NCI-H2107 treated with DMSO at 0.1 percent for 48 hours (cell line): ENCODE measurements around the gene XRRA1.
"Not testable (repeated sequence)": the region's sequence is repeated elsewhere in the genome, so short reads cannot be mapped to it uniquely, and the experiment has no call there.

Source experiments
- DNase-seq: peaks from one replicate; lab custom pipeline; 2025; ENCODE audit not compliant: unreplicated experiment; lab: John Stamatoyannopoulos, UW

Gene XRRA1

DNA sequence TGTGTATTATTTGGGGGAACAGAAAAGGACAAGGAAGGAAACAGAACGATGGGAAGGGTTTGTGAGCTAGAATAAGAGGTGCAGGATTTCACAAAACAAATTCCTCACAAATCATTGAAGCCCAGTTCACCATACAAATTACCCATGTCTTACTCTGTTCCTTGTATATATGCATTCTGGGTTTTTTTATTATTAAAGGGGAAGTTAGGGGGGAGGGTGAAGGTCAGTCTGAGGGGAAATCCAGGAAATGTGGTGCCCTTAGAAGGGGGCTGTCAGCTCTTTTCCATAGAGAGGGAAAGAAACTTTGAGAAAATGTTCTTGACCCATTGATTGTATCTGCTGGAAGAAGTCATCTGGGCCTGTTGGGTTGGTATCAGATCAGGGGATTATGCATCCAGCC lies 109.4 kb downstream of the XRRA1 start:
- no peak for DNase-seq

- DNase-seq, result no peak
These were observed 110.7 kb downstream of the XRRA1 start for GRCh38 chr11:74838188-74838587.

- no peak for DNase-seq
These were observed 111.7 kb downstream of the XRRA1 start for GRCh38 chr11:74837191-74837590.

GRCh38 chr11:74826901-74827300 lies 122.0 kb downstream of the XRRA1 start:
- DNase-seq, result no peak

GRCh38 chr11:74825596-74825995 lies 123.3 kb downstream of the XRRA1 start:
- DNase-seq, result not testable (repeated sequence)

GRCh38 chr11:74824285-74824982 lies 124.5 kb downstream of the XRRA1 start:
- no peak for DNase-seq

DNA sequence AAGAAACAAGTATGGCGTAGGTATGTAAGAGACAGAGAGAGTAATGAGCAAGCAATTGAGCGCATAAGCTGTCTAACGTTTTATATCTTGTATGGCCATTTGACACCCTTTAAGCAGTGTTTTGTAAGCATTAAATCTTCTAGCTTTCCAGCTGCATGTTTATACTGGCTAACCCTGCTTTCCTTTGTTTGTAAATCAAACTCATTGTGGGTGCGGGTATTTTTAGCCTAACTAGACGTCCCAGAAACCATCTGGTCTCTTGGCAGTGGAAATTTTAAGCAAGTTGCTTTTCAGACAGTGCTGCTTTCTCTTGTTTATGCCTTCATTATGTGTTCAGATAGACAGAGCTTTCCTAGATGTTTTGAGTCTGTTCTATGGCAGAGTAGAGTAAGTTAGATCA lies 126.7 kb downstream of the XRRA1 start:
- peak; percentile 90 for DNase-seq

- DNase-seq, result no peak
These were observed 128.1 kb downstream of the XRRA1 start for GRCh38 chr11:74820763-74821162.

GRCh38 chr11:74819400-74819799 lies 129.5 kb downstream of the XRRA1 start:
- no peak for DNase-seq

- no peak for DNase-seq
These were observed 130.5 kb downstream of the XRRA1 start for GRCh38 chr11:74818283-74818946.

DNA sequence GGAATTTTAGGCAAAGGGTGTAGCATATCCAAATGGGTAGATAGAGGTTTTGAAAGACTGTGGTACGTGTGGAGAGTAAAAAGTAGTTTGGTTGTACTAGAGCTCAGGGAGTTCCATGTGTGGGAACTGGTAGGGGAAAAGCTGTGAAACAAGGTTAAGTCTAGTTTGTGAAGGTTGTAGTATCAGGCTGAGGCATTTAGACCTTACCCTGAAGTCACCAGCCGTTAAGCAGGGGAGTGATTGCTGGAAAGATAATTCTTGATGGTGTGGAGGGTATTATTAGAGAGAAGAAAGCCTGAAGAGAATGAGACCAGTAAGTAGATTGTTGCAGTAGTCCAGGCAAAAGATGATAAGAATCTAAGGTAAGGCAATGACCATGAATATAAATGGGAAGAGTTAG lies 132.2 kb downstream of the XRRA1 start:
- no peak for DNase-seq

DNA sequence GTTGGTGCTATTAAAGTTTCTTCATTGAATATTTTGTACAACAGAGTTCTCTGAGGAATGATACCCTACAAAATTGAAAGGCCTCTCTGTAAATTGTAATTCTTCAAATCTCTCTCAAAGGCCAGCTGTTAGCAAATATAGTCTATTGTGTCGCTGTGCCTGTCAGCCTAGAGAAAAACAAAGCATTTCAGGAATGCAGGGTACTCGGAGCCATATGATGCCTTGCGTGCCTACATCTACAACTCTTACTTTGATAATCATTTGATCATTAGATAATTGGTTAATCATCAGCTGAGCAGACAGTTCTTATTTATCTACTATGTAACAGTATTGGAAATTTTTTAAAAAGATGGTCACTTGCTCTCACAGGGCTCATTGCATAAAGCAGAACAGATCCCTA lies 132.9 kb downstream of the XRRA1 start:
- DNase-seq, result no peak

- DNase-seq, result no peak
These were observed 139.1 kb downstream of the XRRA1 start for GRCh38 chr11:74809801-74810200.

- no peak for DNase-seq
These were observed 142.6 kb downstream of the XRRA1 start for GRCh38 chr11:74806267-74806666.

DNA sequence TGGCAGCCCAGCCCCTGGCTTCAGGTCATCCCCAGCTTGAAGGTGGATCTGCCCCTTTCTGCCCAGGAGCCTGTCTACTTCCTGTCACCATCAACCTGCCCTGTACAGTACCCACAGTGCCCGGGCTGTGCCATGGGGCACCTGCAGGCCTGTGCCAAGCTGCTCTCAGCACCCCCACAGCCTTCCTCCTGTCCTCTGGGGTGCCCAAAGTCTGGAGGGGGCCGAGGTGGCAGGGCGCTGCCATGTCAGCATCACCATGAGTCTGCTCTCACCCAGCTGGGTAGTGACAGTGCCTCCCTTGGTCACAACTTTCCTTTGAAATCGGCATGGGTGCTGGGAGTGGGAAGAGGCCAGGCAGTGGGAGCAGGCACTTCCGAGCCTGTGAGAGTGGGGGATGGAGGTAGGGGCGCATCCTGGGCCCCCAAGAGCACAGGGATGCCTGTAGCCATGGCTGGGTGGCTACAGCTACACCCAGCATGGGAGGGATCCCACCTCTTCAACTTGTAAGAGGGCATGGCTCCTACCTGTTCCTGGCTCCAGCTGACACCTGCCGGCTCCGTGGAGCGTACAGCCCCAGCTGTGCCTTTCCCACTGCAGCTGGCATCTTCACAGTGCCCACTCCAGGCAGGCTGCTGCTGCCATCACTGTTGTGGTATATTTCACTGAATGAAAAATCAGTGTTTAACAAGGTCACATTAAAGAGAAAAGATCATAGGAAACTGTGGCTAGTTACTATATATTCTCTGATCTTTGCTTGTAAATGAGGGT lies 157.4 kb downstream of the XRRA1 start:
- DNase-seq, result no peak
